ENCODE results near the gene SLC45A1.

SLC45A1 gene

DNA sequence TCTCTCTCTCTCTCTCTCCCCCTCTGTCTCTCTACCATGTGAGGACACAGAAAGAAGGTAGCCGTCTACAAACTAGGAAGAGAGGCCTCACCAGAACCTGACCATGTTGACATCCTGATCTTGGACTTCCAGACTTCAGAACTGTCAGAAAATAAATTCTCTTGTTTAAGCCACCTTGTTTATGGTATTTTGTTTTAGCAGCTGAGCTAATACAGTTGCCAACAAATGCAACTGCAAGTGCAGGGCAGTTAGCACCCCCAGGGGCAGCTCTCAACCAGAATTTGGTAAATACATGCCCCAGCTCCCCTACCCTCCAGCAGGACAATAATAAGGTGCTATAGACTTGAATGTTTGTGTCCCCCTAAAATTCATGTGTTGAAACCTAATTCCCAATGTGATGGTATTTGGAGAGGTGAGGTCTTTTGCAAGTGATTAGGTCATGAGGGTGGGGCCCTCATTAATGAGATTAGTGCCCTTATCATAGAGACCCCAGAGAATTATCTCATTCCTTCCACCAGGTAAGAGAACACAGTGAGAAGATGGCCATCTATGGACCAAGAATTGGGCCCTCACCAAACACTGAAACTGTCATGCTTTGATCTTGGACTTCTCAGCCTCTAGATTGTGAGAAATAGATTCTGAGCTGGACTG, 6.7 kb upstream of the SLC45A1 start:
- DNase-seq (ENCODE audit: low read depth in 2 of 2), result no peak

- no peak for DNase-seq (ENCODE audit: low read depth in 2 of 2)
Measured at GRCh38 chr1:8312235-8313218, 5.4 kb upstream of the SLC45A1 start.

DNA sequence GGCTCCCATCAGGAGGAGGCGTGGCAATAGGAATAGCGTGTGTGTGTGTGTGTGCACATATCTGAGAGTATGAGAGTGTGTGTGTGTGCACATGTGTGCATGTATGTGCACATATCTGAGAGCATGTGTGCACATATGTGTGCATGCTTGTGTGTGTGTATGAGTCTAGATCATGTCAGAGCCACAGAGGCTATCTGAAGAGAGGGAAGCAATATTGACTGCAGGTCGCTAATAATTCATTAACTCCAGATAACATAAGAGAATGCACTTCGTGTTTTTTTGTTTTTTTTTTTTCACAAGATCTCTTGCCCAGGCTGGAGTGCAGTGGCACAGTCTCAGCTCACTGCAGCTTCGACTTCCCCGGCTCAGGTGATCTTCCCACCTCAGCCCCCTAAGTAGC, 4.7 kb upstream of the SLC45A1 start:
- no peak for DNase-seq (ENCODE audit: low read depth in 2 of 2)

DNA sequence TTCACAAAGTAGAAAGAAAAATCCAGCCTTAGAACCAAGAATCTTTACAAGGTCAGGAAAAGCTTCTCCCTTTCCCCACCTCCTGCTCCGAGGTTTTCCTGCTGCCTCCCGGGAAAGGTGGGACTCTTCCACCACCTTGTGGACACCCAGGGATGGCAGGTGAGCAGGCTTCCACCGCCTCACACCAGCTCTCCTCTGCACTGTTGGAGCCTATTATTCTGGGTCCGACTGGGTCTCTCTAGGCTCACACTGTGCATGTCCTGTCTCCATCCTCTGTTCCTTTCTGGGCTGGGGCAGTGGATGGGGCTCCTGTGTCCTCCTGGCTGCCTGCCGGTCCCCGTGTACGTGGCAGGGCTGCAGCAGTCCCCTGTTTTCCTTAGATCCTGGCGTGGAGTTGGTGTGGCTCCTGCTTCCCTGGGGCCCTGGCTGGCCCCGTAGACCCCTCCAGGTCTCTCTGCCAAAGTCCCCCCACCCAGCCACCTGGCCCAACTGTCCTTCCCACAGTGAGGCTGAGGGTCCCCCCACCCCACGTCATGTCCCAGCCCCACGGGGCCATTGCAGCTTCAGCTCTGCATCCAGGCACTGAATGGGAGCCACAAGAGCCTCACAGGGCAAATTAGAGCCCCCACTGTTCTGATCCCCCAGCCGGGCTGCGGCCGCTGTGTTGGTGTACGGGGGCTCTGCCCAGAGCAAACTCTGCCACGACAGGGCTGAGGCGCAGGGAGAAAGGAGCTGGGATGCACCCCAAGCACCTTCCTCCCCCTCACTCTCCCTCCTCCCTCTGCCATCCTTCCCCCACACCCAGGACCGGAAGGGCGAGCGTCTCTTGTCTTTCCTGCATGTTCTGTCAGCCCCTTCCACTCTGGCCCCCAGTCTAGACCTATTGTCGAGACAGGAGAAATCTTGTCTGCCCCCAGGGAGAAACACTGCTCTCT, 3.3 kb upstream of the SLC45A1 start:
- peak in 1 of 2 donors; percentile 36 for DNase-seq (ENCODE audit: low read depth in 2 of 2)

DNA sequence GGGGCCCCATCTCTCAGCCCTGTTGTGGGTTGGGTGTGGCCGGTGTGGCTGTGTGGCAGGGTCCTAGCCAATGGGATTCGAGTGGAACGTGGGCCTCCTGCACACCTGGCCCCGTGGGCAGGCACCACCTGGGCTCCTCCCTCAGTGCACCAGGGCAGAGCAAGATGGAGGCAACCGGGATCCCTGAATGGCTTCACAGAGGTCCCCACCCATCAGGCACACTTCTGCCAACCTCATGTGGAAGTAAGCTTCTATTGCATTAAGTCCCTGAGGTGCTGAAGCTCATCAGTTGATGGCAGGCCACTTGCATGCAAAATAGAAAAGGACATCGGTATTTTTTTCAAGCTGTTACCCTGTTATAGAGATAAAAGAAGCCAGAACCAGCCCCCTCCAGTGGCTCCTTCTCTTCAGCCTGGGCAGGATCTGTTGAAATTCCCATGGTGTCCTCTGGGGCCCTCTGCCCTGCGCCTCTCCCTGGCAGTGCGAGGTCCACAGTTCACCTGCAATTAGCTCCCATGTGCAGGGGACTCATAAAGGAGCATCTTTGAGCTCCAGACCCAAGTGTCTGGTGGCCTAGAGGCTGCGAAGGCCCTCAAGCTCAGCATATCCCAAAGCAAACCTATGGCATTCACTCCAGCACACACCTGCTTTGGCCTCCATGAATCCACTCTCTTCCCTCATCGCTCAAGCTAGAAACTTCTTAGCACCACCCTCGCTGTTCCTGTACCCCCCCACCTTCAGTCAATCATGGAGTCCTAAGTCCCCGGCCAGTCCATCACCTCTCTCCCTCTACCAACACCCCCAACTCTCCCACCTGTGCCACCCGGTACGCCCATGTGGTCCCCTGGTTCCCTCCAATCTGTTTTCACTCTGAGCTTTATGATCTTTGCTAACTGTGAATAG, 2.1 kb upstream of the SLC45A1 start:
- DNase-seq (ENCODE audit: low read depth in 2 of 2), result no peak

DNA sequence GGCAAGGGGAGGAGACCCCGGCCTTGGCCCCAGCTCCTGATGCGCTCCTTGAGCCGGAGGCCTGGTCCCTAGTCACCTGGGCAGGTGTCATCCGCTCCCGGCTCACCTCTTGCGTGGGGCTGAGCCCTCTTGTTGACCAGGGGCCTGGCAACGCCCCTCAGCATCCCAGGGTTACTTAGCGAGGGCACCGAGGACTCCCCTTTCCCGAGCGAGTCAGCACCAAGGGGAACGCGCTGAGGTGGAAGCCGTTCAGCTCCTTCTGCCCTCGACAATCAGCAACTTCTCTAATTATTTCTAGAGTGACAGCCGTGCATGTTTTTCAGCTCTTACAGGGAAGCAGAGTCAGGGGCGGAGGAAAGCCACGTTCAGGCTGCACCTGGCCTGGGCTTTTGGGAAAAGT, 522 bp downstream of the SLC45A1 start:
- no peak for DNase-seq (ENCODE audit: low read depth in 2 of 2)

GRCh38 chr1:8321612-8322011, 3.7 kb downstream of the SLC45A1 start:
- DNase-seq (ENCODE audit: low read depth in 2 of 2), result no peak

GRCh38 chr1:8323706-8324105, 5.8 kb downstream of the SLC45A1 start:
- no peak for DNase-seq (ENCODE audit: low read depth in 2 of 2)

DNA sequence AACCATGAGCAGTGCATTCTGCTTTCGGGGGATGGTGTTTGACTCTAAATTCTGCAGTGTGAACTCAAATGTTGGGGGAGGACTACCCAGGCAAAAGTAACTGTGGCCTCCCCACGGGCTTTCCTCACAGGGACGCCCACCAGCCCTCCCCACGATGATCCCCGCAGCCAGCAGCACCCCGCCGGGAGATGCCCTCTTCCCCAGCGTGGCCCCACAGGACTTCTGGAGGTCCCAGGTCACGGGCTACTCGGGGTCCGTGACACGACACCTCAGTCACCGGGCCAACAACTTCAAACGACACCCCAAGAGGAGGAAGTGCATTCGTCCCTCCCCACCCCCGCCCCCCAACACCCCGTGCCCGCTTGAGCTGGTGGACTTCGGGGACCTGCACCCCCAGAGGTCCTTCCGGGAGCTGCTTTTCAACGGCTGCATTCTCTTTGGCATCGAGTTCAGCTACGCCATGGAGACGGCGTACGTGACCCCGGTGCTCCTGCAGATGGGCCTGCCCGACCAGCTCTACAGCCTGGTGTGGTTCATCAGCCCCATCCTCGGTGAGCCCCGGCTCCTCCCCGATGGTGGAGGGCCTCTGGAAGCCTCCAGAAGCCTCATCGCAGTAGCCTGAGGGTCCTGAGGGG, 6.4 kb downstream of the SLC45A1 start:
- no peak for DNase-seq (ENCODE audit: low read depth in 2 of 2)

DNA sequence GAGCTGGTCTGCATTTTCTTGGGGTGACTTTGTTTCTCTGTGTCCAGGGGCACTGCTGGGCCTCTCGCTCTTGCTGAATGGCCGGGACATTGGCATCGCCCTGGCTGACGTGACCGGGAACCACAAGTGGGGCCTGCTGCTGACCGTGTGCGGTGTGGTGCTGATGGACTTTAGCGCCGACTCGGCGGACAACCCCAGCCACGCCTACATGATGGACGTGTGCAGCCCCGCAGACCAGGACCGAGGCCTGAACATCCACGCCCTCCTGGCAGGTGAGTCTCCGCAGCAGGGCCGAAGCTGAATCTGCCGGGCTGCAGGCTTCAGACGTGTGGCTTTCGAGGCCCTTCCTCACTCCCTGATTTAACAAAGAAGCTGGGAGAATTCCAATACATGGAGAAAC, 7.9 kb downstream of the SLC45A1 start:
- no peak for DNase-seq (ENCODE audit: low read depth in 2 of 2)

GRCh38 chr1:8326265-8326664, 8.4 kb downstream of the SLC45A1 start:
- DNase-seq (ENCODE audit: low read depth in 2 of 2), result no peak

DNA sequence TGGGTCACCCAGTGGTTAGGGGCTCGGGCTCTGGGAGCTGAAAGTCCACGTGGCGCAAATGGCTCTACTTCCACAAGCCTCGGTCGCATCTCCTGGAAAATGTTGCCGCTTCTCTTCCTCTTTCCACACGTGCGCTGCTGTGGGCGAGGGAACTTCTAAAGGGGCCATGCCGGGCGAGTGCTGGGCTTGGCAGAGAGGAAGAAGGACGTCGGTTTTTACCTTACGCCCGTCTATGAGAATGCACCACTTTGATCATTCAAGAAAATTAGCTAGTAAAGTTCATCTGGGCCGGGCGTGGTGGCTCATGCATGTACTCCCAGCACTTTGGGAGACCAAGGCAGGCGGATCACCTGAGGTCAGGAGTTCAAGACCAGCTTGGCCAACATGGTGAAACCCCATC, 10.4 kb downstream of the SLC45A1 start:
- DNase-seq (ENCODE audit: low read depth in 2 of 2), result no peak

GRCh38 chr1:8329439-8329838, 11.5 kb downstream of the SLC45A1 start:
- no peak for DNase-seq (ENCODE audit: low read depth in 2 of 2)

GRCh38 chr1:8329858-8330257, 11.9 kb downstream of the SLC45A1 start:
- DNase-seq (ENCODE audit: low read depth in 2 of 2), result no peak

DNA sequence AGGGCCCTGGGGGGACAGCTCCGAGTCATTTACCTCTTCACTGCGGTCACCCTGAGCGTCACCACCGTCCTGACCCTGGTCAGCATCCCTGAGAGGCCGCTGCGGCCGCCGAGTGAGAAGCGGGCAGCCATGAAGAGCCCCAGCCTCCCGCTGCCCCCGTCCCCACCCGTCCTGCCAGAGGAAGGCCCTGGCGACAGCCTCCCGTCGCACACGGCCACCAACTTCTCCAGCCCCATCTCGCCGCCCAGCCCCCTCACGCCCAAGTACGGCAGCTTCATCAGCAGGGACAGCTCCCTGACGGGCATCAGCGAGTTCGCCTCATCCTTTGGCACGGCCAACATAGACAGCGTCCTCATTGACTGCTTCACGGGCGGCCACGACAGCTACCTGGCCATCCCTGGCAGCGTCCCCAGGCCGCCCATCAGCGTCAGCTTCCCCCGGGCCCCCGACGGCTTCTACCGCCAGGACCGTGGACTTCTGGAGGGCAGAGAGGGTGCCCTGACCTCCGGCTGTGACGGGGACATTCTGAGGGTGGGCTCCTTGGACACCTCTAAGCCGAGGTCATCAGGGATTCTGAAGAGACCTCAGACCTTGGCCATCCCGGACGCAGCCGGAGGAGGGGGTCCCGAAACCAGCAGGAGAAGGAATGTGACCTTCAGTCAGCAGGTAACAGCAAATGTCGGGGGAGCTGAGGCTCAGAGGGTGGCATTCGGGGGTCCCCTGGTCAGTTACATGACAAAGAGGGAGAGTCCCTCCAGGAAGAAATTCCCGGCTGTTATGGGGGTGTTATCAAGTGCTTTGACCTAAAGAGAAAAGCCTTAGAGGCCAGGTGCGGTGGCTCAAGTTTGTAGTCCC, 12.6 kb downstream of the SLC45A1 start:
- no peak for DNase-seq (ENCODE audit: low read depth in 2 of 2)

GRCh38 chr1:8332806-8333205, 14.9 kb downstream of the SLC45A1 start:
- no peak for DNase-seq (ENCODE audit: low read depth in 2 of 2)

GRCh38 chr1:8333246-8333987, 15.5 kb downstream of the SLC45A1 start:
- no peak for DNase-seq (ENCODE audit: low read depth in 2 of 2)

GRCh38 chr1:8334106-8334851, 16.4 kb downstream of the SLC45A1 start:
- DNase-seq (ENCODE audit: low read depth in 2 of 2), result no peak
